ENCODE data around the gene DCC.

DCC gene

DNA sequence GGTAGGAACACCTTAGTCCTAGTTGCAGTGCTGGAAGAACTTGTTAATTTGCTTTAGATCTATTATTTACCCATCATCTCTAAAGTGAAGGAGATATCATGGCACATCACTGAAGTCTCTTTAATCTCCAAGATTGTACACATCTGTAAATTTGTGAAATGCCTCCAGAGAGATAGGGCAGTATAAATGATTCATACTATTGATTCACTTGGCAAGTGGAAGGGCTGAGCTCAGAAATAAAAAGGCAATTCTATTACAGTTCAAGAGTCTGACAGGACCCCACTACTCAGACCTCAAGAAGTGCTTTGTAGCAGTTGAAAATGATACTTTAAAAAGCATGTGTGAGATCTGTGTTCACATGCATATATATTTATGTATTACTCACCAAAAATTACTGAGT is 489.3 kb downstream of the DCC start:
- DNase-seq, result no peak

- DNase-seq, result no peak
Observed at GRCh38 chr18:52829876-52830405, 489.9 kb downstream of the DCC start.

GRCh38 chr18:52844323-52844722 is 504.3 kb downstream of the DCC start:
- no peak for DNase-seq

DNA sequence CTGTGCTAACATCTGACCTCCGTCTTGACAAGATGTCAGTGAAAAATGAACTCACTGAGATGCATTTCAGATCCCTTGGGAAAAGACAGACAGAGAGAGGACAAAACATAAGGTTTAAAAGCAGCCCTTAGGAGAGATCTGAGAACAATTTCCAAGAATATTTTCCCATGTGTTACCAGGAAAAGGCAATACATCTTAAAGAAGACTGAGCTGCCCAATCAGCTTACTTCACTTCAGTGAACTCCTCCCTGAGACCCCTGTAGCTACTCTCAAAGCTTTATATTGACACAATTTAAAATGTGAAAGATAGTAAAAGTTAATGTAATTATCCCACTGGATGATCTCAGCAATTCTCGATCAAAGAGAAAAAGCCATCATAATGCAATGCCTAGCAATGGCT is 505.0 kb downstream of the DCC start:
- DNase-seq, result no peak

- no peak for DNase-seq
Observed at GRCh38 chr18:52850031-52850560, 510.1 kb downstream of the DCC start.

GRCh38 chr18:52861558-52861957 is 521.6 kb downstream of the DCC start:
- no peak for DNase-seq

GRCh38 chr18:52869349-52869923 is 529.4 kb downstream of the DCC start:
- no peak for DNase-seq

DNA sequence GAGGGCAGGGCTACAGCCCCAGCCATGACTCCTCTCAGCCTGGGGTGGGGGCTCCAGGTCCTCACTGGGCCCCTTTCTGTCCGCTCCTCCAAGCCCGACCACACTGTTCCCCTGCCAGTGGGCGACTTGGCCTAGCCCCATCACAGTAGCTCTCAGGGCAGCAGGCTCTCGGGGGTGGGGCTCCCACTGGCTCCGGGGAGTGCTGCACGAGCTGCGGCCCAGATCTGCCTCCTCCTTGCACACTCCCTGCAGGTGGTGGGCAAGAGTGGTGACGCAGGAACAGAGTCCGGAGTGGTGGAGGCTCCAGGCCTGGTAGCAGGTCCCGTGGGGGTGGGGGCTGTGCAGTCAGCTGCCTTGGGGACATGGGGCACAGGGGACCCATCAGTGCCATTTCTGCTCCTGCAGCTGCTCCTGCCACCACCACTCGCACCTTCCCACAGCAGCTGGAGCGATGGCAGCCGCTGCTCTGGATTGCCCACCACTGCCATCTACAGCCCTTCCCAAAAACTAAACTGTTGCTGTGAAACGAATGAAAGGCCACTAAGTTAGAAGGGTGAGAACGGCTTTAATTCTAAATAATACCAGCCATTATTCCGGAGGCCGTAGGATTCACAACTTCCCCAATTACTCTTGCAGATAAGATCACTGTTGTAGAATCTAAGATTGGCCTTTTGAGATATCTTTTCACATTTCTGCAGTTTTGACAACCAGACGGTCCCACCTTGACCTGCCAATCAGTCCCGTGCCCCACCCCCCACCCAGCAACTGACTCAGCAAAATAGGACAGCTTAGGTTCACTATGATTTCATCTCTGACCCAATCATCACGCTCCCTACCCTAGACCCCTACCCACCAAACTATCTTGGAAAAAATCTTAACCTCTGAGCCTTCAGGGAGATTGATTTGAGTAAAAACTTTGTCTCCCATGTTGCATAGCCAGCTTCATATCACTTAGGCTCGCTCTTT is 530.2 kb downstream of the DCC start:
- no peak for DNase-seq

DNA sequence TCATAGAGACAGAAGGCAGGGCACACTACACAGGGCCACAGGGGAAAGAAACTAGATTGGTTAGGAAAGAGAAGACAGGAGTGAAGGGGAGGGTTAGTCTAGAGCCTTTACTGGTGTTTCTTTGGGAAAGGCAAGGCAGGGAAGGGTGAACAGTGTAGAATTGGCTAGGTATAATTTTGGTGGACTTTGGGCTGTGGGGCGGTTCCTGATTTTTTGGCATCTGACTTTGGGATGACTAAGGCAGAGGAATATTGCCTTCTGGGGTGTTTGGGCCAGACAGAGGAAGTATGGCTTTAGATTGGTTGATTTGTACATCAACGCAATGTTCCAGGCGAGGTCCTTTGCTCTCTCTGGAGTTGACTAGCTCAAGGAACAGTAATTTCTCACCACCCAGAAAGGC is 534.8 kb downstream of the DCC start:
- no peak for DNase-seq

DNA sequence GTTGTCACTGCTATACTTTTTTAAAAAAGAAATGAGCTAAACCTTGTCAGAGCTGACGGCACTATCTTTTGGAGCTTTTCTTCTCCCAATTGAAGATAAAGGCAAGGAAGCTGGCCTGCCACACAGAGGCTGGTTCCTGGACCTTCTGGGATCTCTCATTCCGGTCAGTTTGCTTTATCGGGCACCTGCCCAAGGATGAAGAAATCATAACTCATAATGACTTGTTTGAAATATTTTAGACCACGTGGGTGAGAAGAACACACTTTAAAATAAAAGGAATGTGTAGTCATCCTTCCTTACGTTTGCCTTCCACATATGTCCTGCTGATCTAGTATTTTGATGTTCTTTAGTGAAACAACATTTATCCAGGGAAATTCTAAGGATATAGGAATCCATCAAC is 535.7 kb downstream of the DCC start:
- no peak for DNase-seq

DNA sequence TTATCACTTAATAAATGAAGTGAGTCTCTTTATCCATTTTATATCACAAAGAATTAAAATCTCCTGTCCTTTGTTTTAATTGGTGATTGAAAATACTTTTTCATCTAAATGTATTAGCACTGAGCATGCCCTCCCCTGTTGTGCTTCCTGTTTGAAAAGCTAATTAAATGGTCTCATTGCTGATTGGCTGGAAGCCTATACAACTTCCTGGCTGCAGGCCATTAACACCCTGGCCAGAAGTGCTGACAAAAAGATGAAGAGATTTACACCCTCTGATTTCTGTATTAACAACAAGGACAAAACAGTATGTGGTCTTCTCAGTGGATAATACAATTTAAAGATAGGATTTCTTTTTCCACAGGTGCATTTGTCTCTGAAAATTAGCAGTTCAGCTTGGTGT is 548.0 kb downstream of the DCC start:
- DNase-seq, result no peak

DNA sequence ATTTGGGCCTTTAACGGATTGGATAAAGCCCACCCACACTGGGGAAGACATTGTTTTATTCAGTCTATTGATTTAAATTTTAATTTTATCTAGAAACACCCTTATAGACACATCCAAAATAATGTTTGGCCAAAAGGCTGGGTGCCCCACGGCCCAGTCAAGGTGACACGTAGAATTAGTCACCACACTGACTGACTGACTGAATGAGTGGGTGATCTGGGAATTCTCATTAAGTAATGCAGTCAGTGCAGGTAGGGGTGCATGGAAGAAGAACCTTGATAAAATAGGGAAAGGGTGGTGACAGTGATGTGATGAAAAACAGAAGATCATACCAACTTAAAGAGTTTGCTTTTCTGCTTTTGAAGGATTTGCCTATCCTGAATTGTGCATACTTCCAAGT is 554.8 kb downstream of the DCC start:
- DNase-seq, result no peak

- no peak for DNase-seq
Observed at GRCh38 chr18:52897611-52898484, 557.9 kb downstream of the DCC start.

DNA sequence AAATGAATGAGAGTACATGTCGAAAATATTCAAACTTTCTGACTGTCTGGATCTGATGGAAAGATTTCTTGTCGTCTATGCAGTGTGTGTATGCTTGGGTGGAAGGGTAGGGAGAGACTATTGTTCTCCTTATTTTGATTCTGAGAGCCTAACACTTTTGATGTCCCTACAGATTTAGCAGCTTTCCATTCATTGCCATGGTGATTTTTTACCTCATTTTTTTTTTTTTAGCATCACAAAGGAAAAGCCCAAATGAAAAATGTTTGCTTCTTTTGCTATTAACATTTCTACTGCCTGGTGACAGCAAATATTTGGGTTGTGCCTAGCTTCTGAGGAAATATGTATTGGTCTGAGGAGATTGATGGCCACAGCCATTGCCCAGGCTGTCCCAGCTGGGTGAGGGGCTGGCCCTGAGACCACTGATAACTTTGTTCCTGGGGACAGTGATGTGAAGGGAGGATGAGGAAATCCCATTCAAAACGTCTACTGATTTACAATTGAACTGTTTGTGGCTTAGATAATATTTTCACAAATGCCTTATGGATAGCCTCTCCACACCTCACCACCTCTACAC is 558.6 kb downstream of the DCC start:
- DNase-seq, result no peak

GRCh38 chr18:52902188-52902587 is 562.2 kb downstream of the DCC start:
- DNase-seq, result no peak

- peak; percentile 32 for DNase-seq
Observed at GRCh38 chr18:52903857-52904256, 563.9 kb downstream of the DCC start.

DNA sequence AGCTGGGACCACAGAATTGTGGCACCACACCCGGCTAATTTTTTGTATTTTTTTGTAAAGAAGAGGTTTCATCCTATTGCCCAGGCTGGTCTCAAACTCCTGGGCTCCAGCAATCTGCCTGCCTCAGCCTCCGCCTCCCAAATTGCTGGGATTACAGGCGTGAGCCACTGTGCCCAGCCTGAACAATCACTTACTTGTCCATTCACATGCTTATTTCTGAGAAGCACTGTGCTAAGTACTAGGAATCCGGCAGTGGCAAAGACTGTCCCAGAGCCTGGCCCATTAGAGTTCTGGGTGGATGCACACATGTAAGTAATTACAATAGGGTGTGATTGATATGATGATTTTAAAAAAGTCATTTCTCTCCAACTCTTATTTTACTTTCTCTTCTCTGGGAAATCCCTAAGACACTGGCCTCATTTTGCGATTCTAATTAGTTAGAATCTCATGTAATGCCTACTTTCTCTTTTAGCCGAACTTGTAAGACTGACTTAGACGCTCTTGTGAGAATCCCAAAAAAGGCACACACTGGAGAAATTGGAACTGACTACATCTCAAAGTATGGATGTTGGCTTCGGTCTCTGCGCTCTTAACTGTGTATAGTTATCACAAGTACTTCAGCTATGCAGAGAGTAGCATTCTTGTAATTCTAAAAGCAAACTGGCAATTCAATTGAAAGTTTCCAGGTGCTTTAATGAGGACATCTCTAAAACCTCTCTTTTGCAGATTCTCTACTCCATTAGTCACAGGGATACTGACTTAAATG is 567.7 kb downstream of the DCC start:
- no peak for DNase-seq

DNA sequence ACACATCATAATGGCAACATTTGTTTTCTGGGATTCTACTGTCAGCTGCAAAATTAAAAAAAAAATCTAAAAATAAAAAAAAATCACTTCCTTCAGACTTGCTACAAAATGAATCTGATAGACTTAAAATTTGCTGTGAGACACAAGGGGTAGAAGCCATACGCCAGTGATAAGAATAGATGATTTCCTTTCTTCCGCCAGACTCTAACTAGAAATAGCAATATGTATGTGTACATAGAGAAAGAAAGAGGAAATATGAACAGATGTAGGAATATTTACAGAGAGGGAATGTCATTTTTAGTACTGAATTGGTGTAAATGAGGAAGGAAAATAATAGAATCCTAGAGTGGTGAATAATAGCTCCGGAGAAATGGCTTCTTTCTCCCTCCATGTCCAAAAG is 574.2 kb downstream of the DCC start:
- no peak for DNase-seq

- DNase-seq, result no peak
Observed at GRCh38 chr18:52920665-52921064, 580.7 kb downstream of the DCC start.

GRCh38 chr18:52933356-52933755 is 593.4 kb downstream of the DCC start:
- no peak for DNase-seq

GRCh38 chr18:52936931-52937330 is 596.9 kb downstream of the DCC start:
- no peak for DNase-seq

GRCh38 chr18:52937840-52938239 is 597.8 kb downstream of the DCC start:
- no peak for DNase-seq

All from hematopoietic multipotent progenitor cell treated with erythropoietin and hydrocortisone succinate and interleukin-3 and kit ligand, for 6 days (in vitro differentiated cells).